ENCODE measurements around the gene JDP2.

The JDP2 gene

GRCh38 chr14:75491376-75491978 lies 63.7 kb downstream of the JDP2 start:
- no peak for DNase-seq

GRCh38 chr14:75492832-75493591 lies 65.2 kb downstream of the JDP2 start:
- no peak for DNase-seq

- no peak for DNase-seq
Observed at GRCh38 chr14:75493592-75494087, 65.8 kb downstream of the JDP2 start.

GRCh38 chr14:75494896-75495295 lies 67.1 kb downstream of the JDP2 start:
- DNase-seq, result peak; percentile 67

- no peak for DNase-seq
Observed at GRCh38 chr14:75495399-75495798, 67.6 kb downstream of the JDP2 start.

GRCh38 chr14:75495882-75496281 lies 68.1 kb downstream of the JDP2 start:
- no peak for DNase-seq

GRCh38 chr14:75496755-75497154 lies 68.9 kb downstream of the JDP2 start:
- peak; percentile 26 for DNase-seq

- peak; percentile 71 for DNase-seq
Observed at GRCh38 chr14:75497191-75497590, 69.4 kb downstream of the JDP2 start.

- no peak for DNase-seq
Observed at GRCh38 chr14:75497701-75498100, 69.9 kb downstream of the JDP2 start.

GRCh38 chr14:75499084-75499875 lies 71.5 kb downstream of the JDP2 start:
- no peak for DNase-seq

GRCh38 chr14:75501080-75501479 lies 73.3 kb downstream of the JDP2 start:
- DNase-seq, result no peak

- DNase-seq, result no peak
Observed at GRCh38 chr14:75504411-75504810, 76.6 kb downstream of the JDP2 start.

GRCh38 chr14:75506930-75507329 lies 79.1 kb downstream of the JDP2 start:
- no peak for DNase-seq

GRCh38 chr14:75510547-75510946 lies 82.7 kb downstream of the JDP2 start:
- DNase-seq, result peak; percentile 54

GRCh38 chr14:75511201-75511600 lies 83.4 kb downstream of the JDP2 start:
- DNase-seq, result no peak

GRCh38 chr14:75513911-75514672 lies 86.3 kb downstream of the JDP2 start:
- DNase-seq, result no peak

- peak; percentile 74 for DNase-seq
Observed at GRCh38 chr14:75514673-75515628, 87.1 kb downstream of the JDP2 start.

- DNase-seq, result peak; percentile 61
Observed at GRCh38 chr14:75515629-75515996, 87.8 kb downstream of the JDP2 start.

GRCh38 chr14:75518625-75519024 lies 90.8 kb downstream of the JDP2 start:
- peak; percentile 63 for DNase-seq

GRCh38 chr14:75519394-75519793 lies 91.6 kb downstream of the JDP2 start:
- DNase-seq, result no peak

- no peak for DNase-seq
Observed at GRCh38 chr14:75519826-75520728, 92.3 kb downstream of the JDP2 start.

Data from inflammatory macrophage treated with lipopolysaccharide for 4 hours (primary cell).